ENCODE data around the gene RYR1. TPM values are rescaled to one million over a fixed set of nuclear protein-coding genes. Genes with fewer than 3 reads are reported as not detected.

RYR1 gene
- 1 to 10 TPM in 1 of 2 donors, under 1 TPM in 1; 1.00 to 1.4 TPM for total RNA-seq

GRCh38 chr19:38433268-38433733 lies at the start of gene RYR1:
Gene RYR1, plus strand, starts transcription at chr19:38433691. Its CDS starts 139 bp downstream, at chr19:38433830.

GRCh38 chr19:38387550-38388348 lies 45.7 kb upstream of the RYR1 start, which contains the start of gene GGN:
Gene GGN, minus strand, starts transcription at chr19:38388034. Its CDS starts 773 bp downstream, at chr19:38387261.

GRCh38 chr19:38388349-38389100 lies 45.0 kb upstream of the RYR1 start, which contains the start of gene SPRED3:
Gene SPRED3, plus strand, starts transcription at chr19:38388697. Its CDS starts 1,606 bp downstream, at chr19:38390303.

GRCh38 chr19:38402967-38403674 lies 30.4 kb upstream of the RYR1 start, which contains the start of gene FAM98C:
Gene FAM98C, plus strand, starts transcription at chr19:38403093. Its CDS starts 61 bp downstream, at chr19:38403154.

GRCh38 chr19:38425810-38426466 lies 7.6 kb upstream of the RYR1 start, which contains the start of gene RASGRP4:
Gene RASGRP4, minus strand, starts transcription at chr19:38426219. Its CDS starts 128 bp downstream, at chr19:38426091.

GRCh38 chr19:38617764-38618589 lies 184.5 kb downstream of the RYR1 start, which contains the start of gene MAP4K1:
Gene MAP4K1, minus strand, starts transcription at chr19:38617953. Its CDS starts 58 bp downstream, at chr19:38617895.

GRCh38 chr19:38618590-38619360 lies 185.3 kb downstream of the RYR1 start, which contains the start of gene EIF3K:
Gene EIF3K, plus strand, starts transcription at chr19:38619188. Its CDS starts 81 bp downstream, at chr19:38619269.

Other genes with a start within 250 kb of the RYR1 start
- 1 to 10 TPM; 1.0 to 3.3 TPM for gene DPF1, start 209.5 kb upstream of the RYR1 start, total RNA-seq
- gene PPP1R14A, start 177.3 kb upstream of the RYR1 start, total RNA-seq = not detected
- not detected for gene SPINT2, start 169.1 kb upstream of the RYR1 start, total RNA-seq
- not detected for gene C19orf33, start 129.4 kb upstream of the RYR1 start, total RNA-seq
- 100 to 1,000 TPM in 1 of 2 donors, 10 to 100 TPM in 1; 94.6 to 118 TPM for gene YIF1B, start 117.7 kb upstream of the RYR1 start, total RNA-seq
- under 1 TPM; under 0.01 to 0.33 TPM for gene KCNK6, start 113.8 kb upstream of the RYR1 start, total RNA-seq
- gene CATSPERG, start 97.9 kb upstream of the RYR1 start, total RNA-seq = 1 to 10 TPM in 1 of 2 donors, under 1 TPM in 1; 0.33 to 1.4 TPM
- 100 to 1,000 TPM; 402 to 443 TPM for gene PSMD8, start 59.1 kb upstream of the RYR1 start, total RNA-seq
- not detected for gene GGN, start 45.7 kb upstream of the RYR1 start, total RNA-seq
- gene SPRED3, start 45.0 kb upstream of the RYR1 start, total RNA-seq = under 1 TPM; 0.33 to 0.34 TPM
- gene FAM98C, start 30.6 kb upstream of the RYR1 start, total RNA-seq = 1 to 10 TPM; 7.0 to 7.2 TPM
- gene RASGRP4, start 7.5 kb upstream of the RYR1 start, total RNA-seq = not detected
- gene MAP4K1, start 184.3 kb downstream of the RYR1 start, total RNA-seq = 1 to 10 TPM in 1 of 2 donors, under 1 TPM in 1; 0.33 to 1.4 TPM
- gene EIF3K, start 185.5 kb downstream of the RYR1 start, total RNA-seq = 100 to 1,000 TPM; 277 to 300 TPM
- gene ACTN4, start 214.0 kb downstream of the RYR1 start, total RNA-seq = 100 to 1,000 TPM; 113 to 200 TPM

Measured in melanocyte of skin (primary cell).